Stimulated activated CD4-positive, alpha-beta T cell treated with anti-CD3 and anti-CD28 coated beads, Interleukin-4, amount 100 ng/mL, for 48 hours (primary cell): ENCODE results near the gene PSRC1.
A peak's percentile ranks its signal among the peaks of the same experiment; 100 is the strongest.

Experiments
- DNase-seq, 2 donors: peaks; one replicate each; pipeline ENCODE4 v3.0.0-alpha.2; 2020; ENCODE audit warnings: low read depth in 2 of 2

PSRC1 gene

DNA sequence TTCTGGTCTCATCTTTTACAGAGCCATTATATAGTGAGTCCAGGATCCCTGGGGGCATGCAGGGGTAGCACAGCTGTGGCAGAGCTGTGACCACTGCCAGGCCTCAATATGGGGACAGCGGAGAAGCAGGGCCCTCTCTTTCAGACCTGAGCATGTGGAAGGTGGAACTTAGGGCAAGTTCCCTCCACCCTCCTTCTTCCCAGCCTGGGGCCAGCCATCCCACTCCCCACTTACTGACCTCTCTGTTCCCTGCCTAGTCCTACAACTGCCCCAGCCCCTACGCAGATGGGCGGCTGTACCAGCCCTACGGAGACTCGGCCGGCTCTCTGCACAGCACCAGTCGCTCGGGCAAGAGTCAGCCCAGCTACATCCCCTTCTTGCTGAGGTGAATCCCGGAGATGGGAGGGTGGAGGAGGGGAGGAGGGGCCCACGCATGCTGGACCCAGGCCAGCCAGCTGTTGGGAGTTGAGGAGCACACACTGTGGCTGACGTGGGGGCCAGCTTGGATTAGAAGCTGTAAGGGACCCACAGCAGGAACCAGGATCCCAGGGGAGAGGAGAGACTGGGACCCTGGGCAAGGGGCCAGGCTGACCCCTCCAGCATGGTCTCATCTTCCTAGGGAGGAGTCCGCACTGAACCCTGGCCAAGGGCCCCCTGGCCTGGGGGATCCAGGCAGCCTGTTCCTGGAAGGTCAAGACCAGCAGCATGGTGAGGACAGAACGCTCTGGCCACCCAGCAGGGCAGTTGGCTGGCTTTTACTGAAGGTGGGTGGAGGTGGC lies 10.7 kb downstream of the PSRC1 start:
- no peak for DNase-seq

GRCh38 chr1:109271458-109271857 lies 11.5 kb downstream of the PSRC1 start:
- DNase-seq, result no peak

- DNase-seq, result no peak
Observed at GRCh38 chr1:109270623-109271317, 12.2 kb downstream of the PSRC1 start.

DNA sequence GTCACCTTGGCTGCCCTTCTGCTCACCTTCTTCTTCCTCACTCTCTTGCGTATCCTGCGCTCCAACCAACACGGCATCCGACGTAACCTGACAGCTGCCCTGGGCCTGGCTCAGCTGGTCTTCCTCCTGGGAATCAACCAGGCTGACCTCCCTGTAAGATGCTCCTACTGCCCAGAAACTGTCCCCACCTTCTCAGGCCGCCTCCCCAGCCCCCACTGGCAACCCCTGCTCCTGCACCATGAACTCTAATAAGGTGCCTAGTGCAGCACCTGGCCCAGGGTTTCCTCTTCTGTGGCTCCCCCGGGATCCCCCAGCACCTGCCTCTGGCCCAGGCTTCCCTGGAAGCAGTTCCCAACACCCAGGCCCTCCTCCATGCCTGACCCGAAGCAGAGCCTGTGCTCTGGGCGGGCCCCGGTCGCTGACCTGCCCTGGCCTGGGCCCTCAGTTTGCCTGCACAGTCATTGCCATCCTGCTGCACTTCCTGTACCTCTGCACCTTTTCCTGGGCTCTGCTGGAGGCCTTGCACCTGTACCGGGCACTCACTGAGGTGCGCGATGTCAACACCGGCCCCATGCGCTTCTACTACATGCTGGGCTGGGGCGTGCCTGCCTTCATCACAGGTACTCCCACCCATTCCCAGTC lies 12.8 kb downstream of the PSRC1 start:
- DNase-seq, result no peak

DNA sequence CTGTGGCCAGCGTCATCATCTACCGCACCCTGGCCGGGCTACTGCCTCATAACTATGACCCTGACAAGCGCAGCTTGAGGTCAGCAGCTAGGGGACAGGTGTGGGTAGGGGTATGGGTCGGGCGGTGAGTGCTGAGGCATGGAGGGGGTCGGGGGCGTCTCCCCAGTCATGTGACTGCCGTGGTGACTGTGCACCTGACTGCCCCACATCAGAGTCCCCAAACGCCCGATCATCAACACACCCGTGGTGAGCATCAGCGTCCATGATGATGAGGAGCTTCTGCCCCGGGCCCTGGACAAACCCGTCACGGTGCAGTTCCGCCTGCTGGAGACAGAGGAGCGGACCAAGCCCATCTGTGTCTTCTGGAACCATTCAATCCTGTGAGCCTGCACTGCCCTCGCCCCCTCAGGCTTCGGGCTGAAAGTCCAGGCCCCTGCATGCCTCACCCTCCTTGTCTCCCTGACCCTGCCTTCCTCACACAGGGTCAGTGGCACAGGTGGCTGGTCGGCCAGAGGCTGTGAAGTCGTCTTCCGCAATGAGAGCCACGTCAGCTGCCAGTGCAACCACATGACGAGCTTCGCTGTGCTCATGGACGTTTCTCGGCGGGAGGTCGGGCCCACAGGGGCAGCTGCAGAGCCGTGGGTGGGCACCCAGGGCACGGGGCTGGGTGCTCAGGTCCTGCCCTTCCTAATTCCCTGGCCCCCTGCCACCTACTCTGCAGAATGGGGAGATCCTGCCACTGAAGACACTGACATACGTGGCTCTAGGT lies 13.5 kb downstream of the PSRC1 start:
- DNase-seq, result no peak

GRCh38 chr1:109268431-109269211 lies 14.3 kb downstream of the PSRC1 start:
- DNase-seq, result no peak

DNA sequence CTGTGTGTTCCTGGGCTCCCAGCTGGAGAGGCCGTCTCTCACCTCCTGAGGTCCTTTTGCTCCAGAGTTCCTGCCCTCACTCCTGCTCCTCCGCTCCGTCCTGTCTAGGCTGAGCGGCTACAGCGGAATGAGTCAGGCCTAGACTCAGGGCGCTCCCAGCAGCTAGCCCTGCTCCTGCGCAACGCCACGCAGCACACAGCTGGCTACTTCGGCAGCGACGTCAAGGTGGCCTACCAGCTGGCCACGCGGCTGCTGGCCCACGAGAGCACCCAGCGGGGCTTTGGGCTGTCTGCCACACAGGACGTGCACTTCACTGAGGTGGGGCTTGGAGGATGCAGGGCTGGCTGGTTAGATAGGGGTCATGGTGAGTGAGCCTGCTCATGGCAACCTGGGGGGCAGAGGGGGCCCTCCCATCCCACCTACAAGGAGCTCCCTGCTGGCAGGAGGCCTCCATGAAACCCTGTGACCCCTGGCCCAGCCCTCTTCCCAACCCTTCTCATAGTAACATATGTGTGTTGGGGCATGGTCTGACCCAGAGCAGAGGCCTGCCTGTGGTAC lies 15.1 kb downstream of the PSRC1 start:
- no peak for DNase-seq

- no peak for DNase-seq
Observed at GRCh38 chr1:109266965-109267364, 16.0 kb downstream of the PSRC1 start.

- no peak for DNase-seq
Observed at GRCh38 chr1:109265741-109266330, 17.1 kb downstream of the PSRC1 start.

DNA sequence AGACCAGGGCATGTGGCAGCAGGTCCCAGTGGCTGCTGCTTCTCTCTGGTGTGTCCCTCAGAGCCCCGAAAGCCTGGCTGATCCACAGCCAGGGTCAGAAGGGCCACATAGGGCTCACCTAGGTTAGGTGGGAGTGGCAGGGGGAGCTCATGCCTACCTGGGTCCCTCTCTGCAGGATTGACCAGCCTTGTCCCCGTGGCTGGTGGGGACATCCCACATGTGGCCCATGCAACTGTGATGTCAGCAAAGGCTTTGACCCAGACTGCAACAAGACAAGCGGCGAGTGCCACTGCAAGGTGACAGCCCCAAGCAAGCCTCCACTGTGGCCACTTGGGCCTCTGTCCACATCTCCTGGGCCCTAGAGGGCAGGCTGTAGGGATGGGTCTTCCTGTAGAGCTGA lies 17.9 kb downstream of the PSRC1 start:
- DNase-seq, result no peak

DNA sequence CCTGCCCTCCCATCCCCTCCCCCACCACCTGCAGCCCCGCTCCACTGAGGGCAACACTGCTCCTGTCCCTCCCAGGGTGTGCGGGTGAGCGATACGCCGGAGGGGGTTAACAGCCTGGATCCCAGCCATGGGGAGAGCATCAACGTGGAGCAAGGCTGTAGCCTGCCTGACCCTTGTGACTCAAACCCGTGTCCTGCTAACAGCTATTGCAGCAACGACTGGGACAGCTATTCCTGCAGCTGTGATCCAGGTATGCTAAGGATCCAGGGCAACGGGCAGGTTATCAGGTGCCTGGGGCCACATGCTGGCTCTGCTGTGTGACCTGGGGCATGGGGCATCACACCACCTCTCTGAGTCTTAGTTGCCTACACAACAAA lies 18.6 kb downstream of the PSRC1 start:
- no peak for DNase-seq

GRCh38 chr1:109263597-109264378 lies 19.2 kb downstream of the PSRC1 start:
- DNase-seq, result peak; percentile 73 to 89

DNA sequence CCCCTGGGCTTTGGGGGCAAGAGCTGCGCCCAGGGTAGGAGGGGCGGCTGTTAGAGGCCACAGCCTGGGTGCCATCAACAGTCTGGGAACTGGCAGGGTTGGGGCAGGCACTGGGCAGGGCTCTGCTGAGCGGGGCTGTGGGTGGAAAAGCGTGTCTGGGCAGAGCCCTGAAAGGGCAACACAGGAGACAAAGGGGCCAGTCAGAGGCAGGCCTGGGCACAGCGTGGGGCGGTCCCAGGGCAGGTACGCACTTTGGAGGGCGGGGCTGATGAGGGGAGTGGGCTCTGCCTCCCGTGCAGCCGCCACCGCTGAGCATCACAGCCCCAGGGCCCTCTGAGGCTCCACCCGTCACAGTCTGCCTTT lies 19.7 kb downstream of the PSRC1 start:
- DNase-seq, result no peak

- DNase-seq, result no peak
Observed at GRCh38 chr1:109262231-109263055, 20.5 kb downstream of the PSRC1 start.

DNA sequence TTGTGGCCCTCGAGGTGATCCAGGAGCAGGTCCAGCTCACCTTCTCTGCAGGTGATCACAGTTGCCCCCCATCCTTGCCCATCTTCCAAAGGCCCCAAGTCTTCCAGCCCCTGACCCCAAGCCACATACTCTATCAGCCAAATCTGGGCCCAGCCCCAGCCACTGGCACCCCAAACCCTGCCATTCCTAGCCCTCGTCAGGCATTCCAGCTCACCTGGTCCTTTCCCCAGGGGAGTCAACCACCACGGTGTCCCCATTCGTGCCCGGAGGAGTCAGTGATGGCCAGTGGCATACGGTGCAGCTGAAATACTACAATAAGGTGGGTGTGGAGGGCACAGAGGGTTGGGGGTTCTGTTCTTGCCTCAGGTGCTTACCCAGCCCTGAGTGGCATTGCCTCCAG lies 21.4 kb downstream of the PSRC1 start:
- DNase-seq, result no peak

DNA sequence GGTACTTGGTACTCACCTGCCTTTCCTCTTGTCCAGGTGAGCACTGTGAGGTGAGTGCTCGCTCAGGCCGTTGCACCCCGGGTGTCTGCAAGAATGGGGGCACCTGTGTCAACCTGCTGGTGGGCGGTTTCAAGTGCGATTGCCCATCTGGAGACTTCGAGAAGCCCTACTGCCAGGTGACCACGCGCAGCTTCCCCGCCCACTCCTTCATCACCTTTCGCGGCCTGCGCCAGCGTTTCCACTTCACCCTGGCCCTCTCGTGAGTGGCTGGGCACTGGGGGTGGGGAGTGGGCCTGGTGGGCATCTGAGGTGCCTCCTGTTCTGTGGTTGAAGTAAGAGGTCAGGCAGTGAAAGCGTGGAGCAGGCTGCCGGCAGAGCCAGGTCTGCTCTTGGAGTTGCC lies 21.9 kb downstream of the PSRC1 start:
- no peak for DNase-seq

GRCh38 chr1:109259674-109260557 lies 23.0 kb downstream of the PSRC1 start:
- DNase-seq, result no peak
